ENCODE measurements around the gene MAP3K4. TPM values are rescaled to one million over a fixed set of nuclear protein-coding genes. Genes with fewer than 3 reads are reported as not detected.

The MAP3K4 gene
- total RNA-seq, 3 donors from 2014 or later: 32.8 to 58.3 (median 34.7) TPM

GRCh38 chr6:161073930-161074329 lies 82.4 kb downstream of the MAP3K4 start:
- intact Hi-C loops (cut with DNase I, micrococcal nuclease): no loop called here
- no peak for TF ChIP-seq CTCF (IDR thresholded peaks at IDR 0.05)
- DNase-seq (no peak), ATAC-seq (no peak)
- Histone ChIP-seq H3K36me3 (ENCODE audit: low read depth) (no peaks in the 10 kb centered on the region), H3K4me3 (no peak overlapping the region), H3K4me1 (ENCODE audit: low read depth) (no peaks in the 10 kb centered on the region), H3K9me3 (no peaks in the 10 kb centered on the region)

GRCh38 chr6:161074496-161075121 lies 83.0 kb downstream of the MAP3K4 start:
- no peaks in the 10 kb centered on the region for H3K4me1 ChIP-seq (ENCODE audit: low read depth)
- no peak for TF ChIP-seq CTCF (IDR thresholded peaks at IDR 0.05)
- ATAC-seq (no peak), DNase-seq (no peak)
- no peaks in the 10 kb centered on the region for H3K36me3 ChIP-seq (ENCODE audit: low read depth)
- intact Hi-C loops (cut with DNase I, micrococcal nuclease): no loop called here
- H3K4me3 ChIP-seq: no peak overlapping the region
- H3K9me3 ChIP-seq: no peaks in the 10 kb centered on the region

GRCh38 chr6:161076181-161076677 lies 84.7 kb downstream of the MAP3K4 start:
- TF ChIP-seq CTCF (IDR thresholded peaks at IDR 0.05): no peak
- no peaks in the 10 kb centered on the region for H3K9me3 ChIP-seq
- intact Hi-C loops (cut with DNase I, micrococcal nuclease): no loop called here
- H3K4me1 ChIP-seq (ENCODE audit: low read depth): no peaks in the 10 kb centered on the region
- no peak overlapping the region for H3K4me3 ChIP-seq
- DNase-seq: no peak
- peak; percentile 40 for ATAC-seq
- H3K36me3 ChIP-seq (ENCODE audit: low read depth): no peaks in the 10 kb centered on the region

GRCh38 chr6:161079566-161080262 lies 88.1 kb downstream of the MAP3K4 start:
- Histone ChIP-seq H3K36me3 (ENCODE audit: low read depth) (no peaks in the 10 kb centered on the region), H3K4me1 (ENCODE audit: low read depth) (no peaks in the 10 kb centered on the region), H3K4me3 (no peak overlapping the region), H3K9me3 (no peaks in the 10 kb centered on the region)
- ATAC-seq (peak; percentile 52), DNase-seq (no peak)
- TF ChIP-seq CTCF (IDR thresholded peaks at IDR 0.05): no peak
- intact Hi-C loops (cut with DNase I, micrococcal nuclease): no loop called here

GRCh38 chr6:161080263-161080970 lies 88.8 kb downstream of the MAP3K4 start:
- Histone ChIP-seq H3K9me3 (no peaks in the 10 kb centered on the region), H3K4me3 (no peak overlapping the region), H3K4me1 (ENCODE audit: low read depth) (no peaks in the 10 kb centered on the region), H3K36me3 (ENCODE audit: low read depth) (no peaks in the 10 kb centered on the region)
- ATAC-seq (peak; percentile 25), DNase-seq (no peak)
- no peak for TF ChIP-seq CTCF (IDR thresholded peaks at IDR 0.05)
- intact Hi-C loops (cut with DNase I, micrococcal nuclease): no loop called here
